NCI-H748 (cell line): ENCODE results near the gene PCGF2.
"Not testable (repeated sequence)": the region's sequence is repeated elsewhere in the genome, so short reads cannot be mapped to it uniquely, and the experiment has no call there.

Source experiments
- DNase-seq: peaks from one replicate; lab custom pipeline; 2025; ENCODE audit not compliant: unreplicated experiment; lab: John Stamatoyannopoulos, UW

PCGF2 gene

DNA sequence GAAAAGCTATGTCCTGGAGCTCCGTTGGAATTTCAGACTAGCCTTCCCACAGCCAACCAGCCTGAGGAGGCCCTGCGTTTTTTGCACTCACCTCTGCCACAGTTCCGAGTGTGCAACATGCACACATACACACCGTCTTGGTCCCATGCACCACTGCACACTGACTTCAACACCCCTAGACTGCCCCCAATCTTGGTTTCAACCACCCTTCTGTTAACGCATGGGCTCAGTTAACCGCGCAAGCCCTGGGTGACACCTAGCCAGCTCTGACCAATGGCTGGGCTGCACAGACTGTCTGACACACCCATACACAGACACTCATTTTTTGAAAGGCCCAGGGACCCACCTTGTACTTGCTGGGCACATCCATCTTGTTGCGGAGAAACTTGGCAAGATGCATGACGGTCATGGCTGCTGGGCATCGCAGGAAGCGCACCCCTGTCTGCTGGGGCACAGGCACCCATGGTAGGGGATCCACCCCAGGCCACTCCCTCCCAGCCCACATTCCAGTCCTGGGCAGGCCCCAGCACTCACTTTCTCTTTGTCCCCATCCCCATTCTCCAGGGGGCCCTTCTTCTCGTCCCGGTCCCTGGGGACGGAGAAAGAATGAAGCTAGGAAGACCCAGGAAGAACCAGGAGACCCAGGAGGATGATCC, 10.0 kb downstream of the PCGF2 start:
- no peak for DNase-seq

DNA sequence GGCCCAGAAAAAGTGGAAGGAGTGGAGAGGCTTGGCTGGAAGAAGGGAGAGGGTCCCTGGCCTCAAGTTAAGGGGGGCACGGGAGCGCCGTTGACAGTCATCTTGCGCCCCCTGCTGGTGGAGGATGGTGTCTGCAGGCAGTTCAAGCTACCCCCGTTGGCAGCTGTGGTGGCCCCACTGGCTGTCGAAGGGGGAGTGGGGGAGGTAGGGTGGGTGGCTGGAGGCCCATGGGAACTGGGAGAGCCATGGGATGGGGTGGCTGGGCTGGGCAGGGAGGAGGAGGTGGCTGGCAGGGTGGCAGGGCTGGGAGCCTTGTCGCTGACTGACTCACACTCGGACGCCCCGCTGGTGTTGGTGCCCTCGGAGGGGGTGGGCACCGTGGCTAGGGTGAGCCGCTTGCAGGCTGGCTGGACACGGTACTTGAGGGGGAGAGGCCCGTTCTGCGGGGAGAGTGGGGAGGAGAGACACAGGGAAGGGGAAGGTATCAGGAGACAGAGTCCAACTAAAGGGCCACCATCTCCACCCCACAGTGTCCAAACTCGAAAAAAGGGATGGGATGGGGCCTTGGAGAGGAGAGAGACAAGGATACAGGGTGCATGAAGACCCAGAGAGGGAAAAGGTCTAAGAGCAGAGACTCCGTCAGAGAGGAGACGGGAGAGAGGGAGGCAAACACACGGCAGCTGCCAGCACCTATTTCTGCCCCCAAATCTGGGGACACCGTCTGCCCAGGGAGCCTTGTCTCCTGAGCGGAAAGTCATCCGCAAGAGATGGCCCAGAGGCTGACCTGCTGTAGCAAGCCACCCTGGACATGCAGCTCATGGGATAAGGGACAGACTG, 12.8 kb downstream of the PCGF2 start:
- DNase-seq: peak; percentile 41

DNA sequence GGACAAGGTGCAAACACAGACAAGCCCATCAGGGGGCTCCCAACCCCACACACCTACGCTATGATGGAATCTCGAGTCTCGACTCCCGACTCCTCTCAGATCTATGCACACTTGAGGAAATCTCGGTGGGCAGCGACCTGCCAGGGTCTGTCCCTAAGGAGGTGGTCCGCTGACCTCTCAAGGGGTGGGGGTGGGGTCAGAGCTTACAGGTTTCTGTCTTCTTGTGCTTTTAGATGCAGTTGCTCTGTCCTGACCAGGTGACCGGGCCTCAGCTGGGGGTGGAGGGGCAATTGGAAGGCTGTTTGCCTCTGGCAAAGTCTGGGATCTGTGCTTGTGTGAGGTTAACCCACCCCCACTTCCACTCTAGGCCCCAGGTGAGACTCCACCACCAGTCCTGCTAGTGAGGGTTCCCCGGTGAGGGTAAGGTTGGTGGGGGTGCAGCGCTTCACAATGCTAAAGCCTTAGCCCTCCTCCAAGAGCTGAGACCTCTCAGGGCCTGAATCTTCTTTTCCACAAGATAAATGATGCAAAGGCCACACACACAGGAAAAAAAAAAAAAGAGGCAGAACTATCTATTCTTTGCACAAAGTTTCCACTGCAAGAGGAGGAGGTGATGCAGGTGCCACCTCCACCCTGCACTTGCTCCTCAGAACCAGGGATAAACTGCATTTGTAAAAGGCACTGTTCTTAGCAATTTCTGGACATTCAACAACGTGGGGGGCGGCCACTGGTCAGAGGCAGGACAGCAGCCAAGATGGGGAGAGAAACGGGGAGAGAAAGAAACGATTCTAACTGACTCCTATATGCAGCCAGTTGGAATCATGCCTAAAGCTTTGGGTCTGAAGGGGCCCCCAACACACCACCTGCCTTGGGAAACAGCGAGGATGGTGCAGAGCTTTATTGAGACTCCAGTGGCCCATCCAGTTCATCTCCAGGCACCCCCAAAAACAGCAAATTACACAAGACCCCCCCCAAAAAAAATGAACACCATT, 13.9 kb downstream of the PCGF2 start:
- no peak for DNase-seq

DNA sequence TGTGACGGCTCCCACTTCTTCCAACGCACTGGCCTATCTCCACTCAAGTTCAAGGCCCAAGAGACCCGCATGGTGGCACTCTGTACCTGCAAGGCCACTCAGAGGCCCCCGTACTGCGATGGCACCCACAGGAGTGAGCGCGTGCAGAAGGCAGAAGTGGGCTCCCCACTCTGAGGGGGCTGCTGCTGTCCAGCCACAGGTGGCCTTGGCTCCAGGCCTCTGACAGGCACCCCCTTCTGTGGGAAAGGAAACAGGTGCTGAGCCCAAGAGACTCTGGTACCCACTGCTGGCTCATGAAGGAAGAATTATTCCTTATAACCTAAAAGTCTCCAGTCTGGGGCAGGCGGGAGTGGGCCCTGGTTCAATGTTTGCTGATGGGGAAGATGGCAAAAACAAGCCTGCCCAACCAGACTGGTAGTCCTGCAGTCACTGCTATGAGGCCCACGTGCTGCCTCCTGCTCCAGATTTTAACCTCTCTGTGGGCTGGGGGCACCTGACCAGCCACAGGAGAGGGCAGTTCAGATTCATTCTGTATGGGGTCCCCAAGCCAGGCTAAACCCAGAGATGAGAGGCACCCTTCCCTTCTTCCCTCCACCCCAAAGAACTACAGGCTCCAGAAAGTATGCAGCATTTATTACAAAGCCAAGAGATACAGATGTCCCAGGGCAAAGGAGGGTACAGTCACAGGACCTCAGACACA, 14.7 kb downstream of the PCGF2 start:
- DNase-seq: no peak

DNA sequence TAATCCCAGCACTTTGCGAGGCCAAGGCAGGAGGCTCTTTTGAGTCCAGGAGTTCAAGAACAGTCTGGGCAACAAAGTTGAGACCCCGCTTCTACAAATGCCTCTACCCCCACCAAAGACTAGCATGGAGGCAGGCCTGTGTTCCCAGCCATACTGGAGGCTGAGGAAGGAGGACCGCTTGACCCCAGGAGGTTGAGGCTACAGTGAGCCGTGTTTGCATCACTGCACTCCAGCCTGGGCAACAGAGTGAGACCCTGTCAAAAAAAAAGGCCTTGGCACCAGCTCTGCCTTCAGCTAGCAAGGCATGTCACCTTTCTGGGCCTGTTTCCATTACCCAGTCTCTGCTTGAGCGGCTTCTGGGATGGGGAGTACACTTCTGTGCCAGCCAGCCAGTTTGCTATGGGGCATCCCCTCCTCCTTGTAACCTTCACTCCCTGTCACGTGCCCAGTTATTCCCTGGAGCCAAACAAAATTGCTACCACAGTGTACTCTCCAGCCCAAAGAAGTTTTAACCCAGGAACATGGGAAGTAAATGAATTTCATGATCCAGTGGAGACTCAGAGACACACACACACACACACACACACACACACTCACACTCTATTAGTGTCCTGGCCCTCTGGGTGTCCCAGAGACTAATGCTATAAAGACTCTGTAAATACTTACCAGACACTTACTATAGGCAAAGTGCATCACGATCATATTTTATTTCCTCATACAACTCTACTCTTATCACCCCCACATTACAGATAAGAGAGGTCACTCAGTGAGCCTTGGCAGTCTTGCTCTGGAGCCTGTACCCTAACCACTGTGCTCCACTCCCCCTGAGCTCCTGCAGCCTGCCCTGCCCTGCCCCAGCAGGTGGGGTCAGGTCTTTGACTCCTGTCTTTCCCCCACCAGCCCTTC, 15.5 kb downstream of the PCGF2 start:
- DNase-seq: no peak

DNA sequence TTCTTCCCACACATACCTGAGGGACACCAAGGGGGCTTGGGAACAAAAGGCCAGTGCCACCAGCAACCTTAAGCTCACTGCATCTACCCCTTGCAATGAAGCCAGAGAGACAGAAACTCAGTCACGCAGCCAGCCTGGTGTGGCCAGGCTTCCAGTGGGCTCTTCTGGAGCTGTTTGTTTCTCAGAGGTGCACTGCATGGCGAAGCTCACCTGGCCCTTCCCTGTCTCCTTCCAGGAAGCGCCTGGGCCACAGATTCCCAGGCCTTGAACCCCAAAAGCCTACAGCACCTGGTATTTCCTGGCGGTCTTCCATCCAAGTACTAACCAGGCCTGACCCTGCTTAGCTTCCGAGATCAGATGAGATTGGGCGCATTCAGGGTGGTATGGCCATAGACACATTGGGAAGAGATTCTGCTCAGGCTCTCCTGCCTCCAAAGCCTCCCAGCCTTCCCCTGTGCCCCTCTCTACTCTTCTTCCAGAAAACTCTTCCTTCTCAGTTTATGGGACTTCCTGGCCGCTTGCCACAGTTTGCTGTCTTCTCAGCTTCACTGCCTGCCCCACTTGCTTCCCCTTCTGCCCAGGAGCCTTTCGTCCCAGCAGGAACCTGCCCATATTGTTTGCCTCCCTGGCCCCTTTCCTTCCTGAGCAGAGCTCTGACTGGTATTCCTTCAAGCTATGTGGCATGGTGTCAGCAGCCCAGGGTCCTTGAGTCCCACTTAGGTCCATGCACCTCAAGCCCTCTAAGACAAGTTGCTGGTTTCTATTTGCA, 16.4 kb downstream of the PCGF2 start:
- DNase-seq: no peak

DNA sequence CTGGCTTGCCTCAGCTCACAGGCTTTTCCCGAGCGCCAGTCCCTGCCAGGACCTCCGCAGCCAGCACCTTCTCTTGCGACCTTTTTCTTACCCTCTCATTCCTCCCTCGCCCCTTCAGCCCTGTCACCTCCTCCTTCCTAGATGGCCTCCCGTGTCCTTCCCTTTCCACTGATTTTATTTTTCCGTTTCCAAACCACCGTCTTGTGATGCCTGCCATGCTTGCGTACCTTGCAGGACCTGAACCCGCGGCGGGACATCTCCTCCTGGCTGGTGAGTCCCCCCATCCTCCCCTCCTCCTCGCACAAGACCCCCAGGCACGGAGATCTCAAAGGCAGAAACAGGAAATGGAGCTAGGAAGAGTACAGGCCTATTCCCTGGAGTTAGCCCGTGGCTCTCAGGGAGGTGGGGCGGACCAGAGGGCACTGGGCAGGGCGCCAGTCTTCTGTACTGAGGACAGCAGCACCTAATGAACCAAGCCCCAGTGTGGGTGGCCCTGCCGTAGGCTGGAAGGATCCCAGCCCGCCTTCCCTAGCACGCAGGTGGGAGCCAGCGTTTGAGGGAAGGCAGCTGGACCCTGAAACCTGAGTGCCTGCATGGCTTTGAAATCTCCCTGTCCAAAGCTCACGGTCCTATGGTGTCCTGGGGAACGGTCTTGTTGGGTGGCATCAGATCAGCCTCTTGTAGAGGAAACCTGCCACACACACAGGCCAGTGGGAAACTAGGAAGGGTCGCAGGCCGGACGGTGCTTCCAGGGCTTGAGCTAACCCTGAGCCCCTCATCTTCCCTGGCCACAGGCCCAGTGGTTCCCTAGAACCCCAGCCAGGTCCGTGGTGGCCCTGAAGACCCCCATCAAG, 17.4 kb downstream of the PCGF2 start:
- DNase-seq: peak; percentile 57

DNA sequence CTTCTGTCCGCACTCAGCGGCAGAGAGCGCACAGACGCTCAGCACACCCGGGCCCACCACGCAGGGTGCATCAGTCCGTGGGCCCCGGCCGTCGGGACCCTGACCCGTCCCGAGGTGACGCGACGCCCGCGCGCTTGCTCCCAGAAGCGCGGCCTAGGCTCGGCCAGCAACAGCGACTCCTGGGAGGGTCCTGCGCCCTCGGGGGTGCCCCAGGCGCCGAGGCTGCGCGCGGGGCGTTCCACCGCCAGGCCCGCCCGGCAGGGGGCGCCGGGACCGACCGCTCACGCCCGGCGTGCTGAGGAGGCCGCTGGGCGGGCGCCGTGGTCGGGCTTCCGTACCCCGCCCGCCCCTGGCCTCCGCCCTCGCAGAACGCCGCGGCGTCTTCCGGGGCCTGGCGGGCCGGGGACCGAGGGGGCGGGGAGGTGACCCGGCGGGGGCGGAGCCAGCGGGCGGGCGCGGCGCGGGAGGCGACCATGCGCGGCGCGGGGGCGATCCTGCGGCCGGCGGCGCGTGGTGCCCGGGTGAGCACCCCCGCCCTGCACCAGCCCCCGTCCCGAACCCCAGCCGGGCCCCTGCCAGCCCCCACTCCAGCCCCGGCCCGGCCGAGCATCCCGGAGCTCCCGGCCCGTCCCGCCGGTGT, 18.1 kb downstream of the PCGF2 start, which contains the start of gene CISD3:
Gene CISD3, plus strand, starts transcription at position 456 of the 640 bp plus-strand sequence. Its CDS starts 18 bp downstream, at position 474.
- peak; percentile 87 for DNase-seq

DNA sequence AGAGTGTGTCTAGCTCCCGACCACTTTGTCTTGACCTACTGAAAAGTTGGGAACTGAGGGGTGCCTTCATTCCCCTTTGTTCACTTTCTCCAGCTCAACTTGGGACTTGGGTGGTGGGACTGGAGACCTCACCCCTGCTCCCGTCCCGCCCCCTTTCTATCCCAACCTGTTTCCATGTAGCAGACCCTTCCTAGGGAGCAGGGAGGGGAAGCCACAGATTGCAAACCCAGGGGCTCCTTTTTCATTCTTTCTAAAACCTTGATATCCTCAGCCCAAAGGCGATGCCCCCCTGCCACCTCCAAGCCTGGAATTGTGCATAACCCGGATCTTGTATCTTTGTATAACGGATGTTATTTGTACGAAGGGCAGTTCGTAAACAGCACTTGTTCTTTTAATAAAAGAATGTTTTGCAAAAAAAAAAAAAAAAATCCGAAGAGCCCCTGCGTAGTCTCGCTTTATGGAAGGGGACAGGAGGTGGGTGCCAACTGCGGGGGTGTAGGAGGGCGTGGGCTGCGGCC, 18.7 kb downstream of the PCGF2 start:
- no peak for DNase-seq

DNA sequence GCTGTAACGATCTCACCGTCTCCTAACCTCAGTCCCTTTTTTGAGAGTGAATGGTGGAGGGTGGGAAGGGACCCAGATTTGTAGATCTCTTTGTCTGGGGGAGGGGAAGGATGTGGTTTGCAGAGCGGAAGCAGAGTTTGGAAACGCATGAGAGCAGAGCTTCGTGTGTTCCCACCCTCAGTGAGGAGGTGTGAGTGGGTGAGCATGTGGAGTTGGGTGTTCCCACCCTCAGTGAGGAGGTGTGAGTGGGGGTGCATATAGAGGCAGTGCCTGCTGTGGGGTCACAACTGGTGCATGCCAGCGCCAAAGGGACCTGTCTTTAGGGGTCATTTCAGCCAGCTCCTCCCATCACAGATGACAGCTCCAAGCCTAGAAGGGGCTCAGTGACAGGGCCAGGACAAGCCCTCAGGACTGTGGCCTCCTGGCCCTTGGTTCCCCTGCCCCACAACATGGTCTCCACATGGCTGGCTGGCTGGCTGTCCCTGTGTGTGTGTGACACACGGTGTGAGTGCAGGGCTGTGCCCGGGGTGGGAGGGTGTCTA, 19.8 kb downstream of the PCGF2 start:
- DNase-seq: no peak

DNA sequence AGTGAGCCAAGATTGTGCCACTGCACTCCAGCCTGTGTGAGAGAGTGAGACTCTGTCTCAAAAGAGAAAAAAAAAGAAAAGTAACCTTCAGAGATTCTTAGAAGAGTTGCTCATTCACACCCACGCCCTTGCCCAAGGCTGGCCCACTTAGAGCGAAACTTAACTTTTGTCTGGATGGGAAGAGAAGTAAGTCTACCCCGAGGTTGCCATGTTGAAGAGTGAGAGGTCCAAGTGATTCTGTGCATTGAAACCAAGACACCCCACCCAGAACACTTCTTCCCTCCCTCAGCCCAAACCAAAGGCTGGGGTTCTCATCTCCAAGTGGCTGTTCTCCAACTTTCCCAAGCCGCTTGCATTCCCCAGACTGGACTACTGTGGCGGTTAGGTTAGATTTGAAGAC, 20.4 kb downstream of the PCGF2 start:
- DNase-seq: no peak

DNA sequence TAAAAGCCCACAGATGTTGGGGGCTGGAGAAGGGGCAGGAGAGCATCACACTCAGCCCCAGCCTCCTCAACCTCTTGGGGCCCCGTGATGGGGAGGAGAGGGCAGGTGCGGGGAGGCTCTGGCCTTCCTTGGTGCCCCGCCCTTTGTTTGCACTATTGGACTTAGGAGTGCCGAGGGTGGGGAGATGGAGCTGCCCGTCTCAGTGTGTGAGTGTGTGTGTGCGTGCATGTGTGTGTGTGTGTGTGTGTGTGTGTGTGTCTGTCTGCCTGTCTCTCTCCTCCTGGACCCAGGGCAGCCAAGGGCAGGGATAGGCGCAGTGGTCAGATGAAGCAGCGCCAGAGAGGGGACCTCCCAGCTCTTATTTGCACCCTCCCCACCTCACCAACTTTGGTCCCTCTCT, 22.0 kb downstream of the PCGF2 start:
- DNase-seq: not testable (repeated sequence)

DNA sequence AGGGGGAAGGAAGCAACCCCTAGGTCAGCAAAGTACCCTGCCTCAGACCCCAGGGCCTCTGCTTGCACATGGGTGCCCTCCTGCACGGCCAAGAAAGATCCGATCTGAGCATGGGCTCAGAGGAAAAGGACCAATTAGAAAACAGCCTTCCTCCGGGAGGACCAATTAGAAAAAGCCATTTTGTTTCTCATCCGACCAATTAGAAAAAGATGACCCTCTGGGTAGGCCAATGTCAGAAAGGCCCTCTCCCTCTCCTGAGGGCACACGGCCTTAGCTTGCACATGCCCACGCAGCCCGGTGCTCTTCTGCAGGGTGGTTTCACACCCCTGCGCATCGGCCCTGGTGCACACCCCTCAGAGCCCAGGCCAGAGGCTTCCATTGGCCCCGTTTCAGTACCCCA, 23.1 kb downstream of the PCGF2 start:
- DNase-seq: no peak

DNA sequence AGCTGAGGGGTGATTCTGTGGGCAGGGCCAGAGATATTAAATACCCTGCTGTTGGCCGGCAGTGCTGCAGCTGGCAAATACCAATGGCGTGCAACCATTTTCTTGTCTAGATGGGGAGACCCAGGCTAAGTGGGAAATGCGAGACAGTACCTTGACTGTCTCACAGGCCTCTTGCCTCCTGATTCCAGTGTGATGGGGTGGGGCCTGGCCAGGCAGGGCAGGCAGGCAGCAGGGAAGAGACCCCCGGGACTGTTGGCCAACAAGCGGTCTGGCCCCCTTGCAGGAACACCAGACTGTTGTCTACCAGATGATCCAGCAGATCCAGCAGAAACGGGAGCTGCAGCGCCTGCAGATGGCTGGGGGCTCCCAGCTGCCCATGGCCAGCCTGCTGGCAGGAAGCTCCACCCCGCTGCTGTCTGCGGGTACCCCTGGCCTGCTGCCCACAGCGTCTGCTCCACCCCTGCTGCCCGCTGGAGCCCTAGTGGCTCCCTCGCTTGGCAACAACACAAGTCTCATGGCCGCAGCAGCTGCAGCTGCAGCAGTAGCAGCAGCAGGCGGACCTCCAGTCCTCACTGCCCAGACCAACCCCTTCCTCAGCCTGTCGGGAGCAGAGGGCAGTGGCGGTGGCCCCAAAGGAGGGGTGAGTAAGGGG, 23.7 kb downstream of the PCGF2 start:
- DNase-seq: peak; percentile 55

DNA sequence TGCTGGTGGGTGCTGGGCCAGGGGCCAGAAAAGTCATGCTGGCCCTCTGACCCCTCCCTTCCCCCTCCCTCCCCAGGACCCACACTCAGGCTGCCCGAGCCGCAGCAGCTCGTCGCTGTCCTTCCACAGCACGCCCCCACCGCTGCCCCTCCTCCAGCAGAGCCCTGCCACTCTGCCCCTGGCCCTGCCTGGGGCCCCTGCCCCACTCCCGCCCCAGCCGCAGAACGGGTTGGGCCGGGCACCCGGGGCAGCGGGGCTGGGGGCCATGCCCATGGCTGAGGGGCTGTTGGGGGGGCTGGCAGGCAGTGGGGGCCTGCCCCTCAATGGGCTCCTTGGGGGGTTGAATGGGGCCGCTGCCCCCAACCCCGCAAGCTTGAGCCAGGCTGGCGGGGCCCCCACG, 26.3 kb downstream of the PCGF2 start:
- no peak for DNase-seq

DNA sequence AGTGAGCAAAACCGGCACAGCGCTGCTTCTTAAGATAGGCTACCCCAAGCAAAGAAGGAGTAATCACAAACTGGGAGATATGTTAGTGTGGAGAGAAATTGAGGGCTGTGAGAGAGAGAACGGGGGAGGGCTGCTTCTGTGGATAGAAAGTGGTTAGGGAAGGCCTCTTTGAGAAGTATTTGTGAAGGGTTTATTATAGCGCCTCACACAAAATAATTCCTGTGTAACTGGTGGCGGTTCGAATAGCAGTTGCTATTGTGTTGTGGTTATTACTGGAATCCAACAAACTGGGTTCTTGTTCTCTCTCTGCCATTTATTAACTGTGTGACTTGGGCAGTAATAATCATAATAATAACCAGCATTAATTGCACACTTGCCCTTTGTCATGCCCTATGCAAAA, 27.2 kb downstream of the PCGF2 start:
- no peak for DNase-seq
